ENCODE data around the gene DLL4. TPM values are rescaled to one million over a fixed set of nuclear protein-coding genes. Genes with fewer than 3 reads are reported as not detected.
A peak's percentile ranks its signal among the peaks of the same experiment; 100 is the strongest.

The DLL4 gene
- total and polyA plus RNA-seq, 7 donors, result 4.0 to 13.1 (median 7.2) TPM

- TF ChIP-seq, protein P1, sequence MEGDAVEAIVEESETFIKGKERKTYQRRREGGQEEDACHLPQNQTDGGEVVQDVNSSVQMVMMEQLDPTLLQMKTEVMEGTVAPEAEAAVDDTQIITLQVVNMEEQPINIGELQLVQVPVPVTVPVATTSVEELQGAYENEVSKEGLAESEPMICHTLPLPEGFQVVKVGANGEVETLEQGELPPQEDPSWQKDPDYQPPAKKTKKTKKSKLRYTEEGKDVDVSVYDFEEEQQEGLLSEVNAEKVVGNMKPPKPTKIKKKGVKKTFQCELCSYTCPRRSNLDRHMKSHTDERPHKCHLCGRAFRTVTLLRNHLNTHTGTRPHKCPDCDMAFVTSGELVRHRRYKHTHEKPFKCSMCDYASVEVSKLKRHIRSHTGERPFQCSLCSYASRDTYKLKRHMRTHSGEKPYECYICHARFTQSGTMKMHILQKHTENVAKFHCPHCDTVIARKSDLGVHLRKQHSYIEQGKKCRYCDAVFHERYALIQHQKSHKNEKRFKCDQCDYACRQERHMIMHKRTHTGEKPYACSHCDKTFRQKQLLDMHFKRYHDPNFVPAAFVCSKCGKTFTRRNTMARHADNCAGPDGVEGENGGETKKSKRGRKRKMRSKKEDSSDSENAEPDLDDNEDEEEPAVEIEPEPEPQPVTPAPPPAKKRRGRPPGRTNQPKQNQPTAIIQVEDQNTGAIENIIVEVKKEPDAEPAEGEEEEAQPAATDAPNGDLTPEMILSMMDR (IDR thresholded peaks at IDR 0.05), result no peak
- no peak for ATAC-seq
- H3K4me3 ChIP-seq, result no peak overlapping the region
- no peaks in the 10 kb centered on the region for H3K9me3 ChIP-seq
- intact Hi-C loops (cut with DNase I), result loop anchor here (10.0 kb wide), 2 partner anchors 184 to 214 kb away; partner anchors contain the start of gene INO80 (in 1 of the 2)
- peaks cover 0 to 77% of the 10 kb centered on the region in 2 donors for H3K36me3 ChIP-seq (ENCODE audit: insufficient read depth in 1 of 2, low read depth in 1 of 2)
- 86 to 91% (median 87%) methylated on average over 31 to 36 of the region's 36 CpGs for WGBS, 3 donors
- DNase-seq, result no peak
- H3K27ac ChIP-seq, result no peak overlapping the region
- H3K4me1 ChIP-seq, result peaks cover 9% of the 10 kb centered on the region
- H3K27me3 ChIP-seq (ENCODE audit: insufficient read depth in 3 of 3, low read length in 2 of 3), result no peaks in the 10 kb centered on the region
These were observed 28.7 kb upstream of the DLL4 start for GRCh38 chr15:40900256-40901052.

DNA sequence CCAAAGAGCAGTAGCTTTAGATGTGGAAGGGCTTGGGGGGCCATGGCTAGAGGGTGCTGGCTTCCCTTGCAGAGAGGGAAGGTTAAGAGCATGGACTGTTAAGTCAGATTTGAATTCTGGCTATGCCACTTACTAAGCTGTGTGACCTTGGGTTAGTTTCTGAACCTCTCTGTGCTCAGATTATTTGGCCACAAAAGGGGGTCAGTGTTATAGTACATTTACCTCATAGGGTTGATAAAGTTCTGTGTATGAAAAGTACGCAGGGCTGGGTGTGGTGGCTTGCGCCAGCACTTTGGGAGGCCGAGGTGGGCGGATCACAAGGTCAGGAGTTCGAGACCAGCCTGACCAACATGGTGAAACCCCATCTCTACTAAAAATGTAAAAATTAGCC lies 28.1 kb upstream of the DLL4 start:
- no peak for DNase-seq
- Histone ChIP-seq H3K27ac (no peak overlapping the region), H3K4me1 (peaks cover 9% of the 10 kb centered on the region), H3K4me3 (no peak overlapping the region), H3K36me3 (ENCODE audit: insufficient read depth in 1 of 2, low read depth in 1 of 2) (peaks cover 0 to 72% of the 10 kb centered on the region in 2 donors), H3K9me3 (no peaks in the 10 kb centered on the region), H3K27me3 (ENCODE audit: insufficient read depth in 3 of 3, low read length in 2 of 3) (no peaks in the 10 kb centered on the region)
- WGBS, 3 donors, result 77 to 79% (median 78%) methylated on average over 5 of the region's 5 CpGs
- no peak for ATAC-seq
- TF ChIP-seq, protein P1 (IDR thresholded peaks at IDR 0.05), result no peak
- intact Hi-C loops (cut with DNase I), result loop anchor here (10.0 kb wide), 2 partner anchors 184 to 214 kb away; partner anchors contain the start of gene INO80 (in 1 of the 2)

GRCh38 chr15:40902605-40903561 lies 26.3 kb upstream of the DLL4 start:
- DNase-seq, result no peak
- peaks cover 27% of the 10 kb centered on the region for H3K4me1 ChIP-seq
- H3K27ac ChIP-seq, result no peak overlapping the region
- peaks cover 0 to 54% of the 10 kb centered on the region in 2 donors for H3K36me3 ChIP-seq (ENCODE audit: insufficient read depth in 1 of 2, low read depth in 1 of 2)
- 78 to 81% (median 79%) methylated on average over 33 of the region's 33 CpGs for WGBS, 3 donors
- H3K27me3 ChIP-seq (ENCODE audit: insufficient read depth in 3 of 3, low read length in 2 of 3), result no peaks in the 10 kb centered on the region
- TF ChIP-seq, protein P1 (IDR thresholded peaks at IDR 0.05), result no peak
- intact Hi-C loops (cut with DNase I), result loop anchor here (10.0 kb wide), 2 partner anchors 182 to 212 kb away; partner anchors contain the start of gene INO80 (in 1 of the 2)
- no peak for ATAC-seq
- H3K9me3 ChIP-seq, result no peaks in the 10 kb centered on the region
- H3K4me3 ChIP-seq, result no peak overlapping the region

GRCh38 chr15:40904552-40905201 lies 24.5 kb upstream of the DLL4 start:
- peaks cover 43% of the 10 kb centered on the region for H3K4me1 ChIP-seq
- DNase-seq (no peak), ATAC-seq (no peak)
- peaks cover 0 to 36% of the 10 kb centered on the region in 2 donors for H3K36me3 ChIP-seq (ENCODE audit: insufficient read depth in 1 of 2, low read depth in 1 of 2)
- no peaks in the 10 kb centered on the region for H3K9me3 ChIP-seq
- no peak overlapping the region for H3K4me3 ChIP-seq
- TF ChIP-seq, protein P1 (IDR thresholded peaks at IDR 0.05), result no peak
- intact Hi-C loops (cut with DNase I), result loop anchor here (1.0 to 10.0 kb wide), 9 partner anchors 36 to 328 kb away; partner anchors contain the start of genes CHP1 (in 1 of the 2), EXD1 (in 1 of the 2) and INO80 (in 1 of the 2)
- H3K27ac ChIP-seq, result peak overlapping the region; percentile 30
- no peaks in the 10 kb centered on the region for H3K27me3 ChIP-seq (ENCODE audit: insufficient read depth in 3 of 3, low read length in 2 of 3)
- WGBS, 3 donors, result 60 to 81% (median 71%) methylated on average over 7 of the region's 7 CpGs
